Esophagus muscularis mucosa (tissue), 4 donors: Measurements from ENCODE around the gene TOE1. TPM values are rescaled to one million over a fixed set of nuclear protein-coding genes. Genes with fewer than 3 reads are reported as not detected.

Source experiments
- DNase-seq: peaks from one replicate; pipeline ENCODE4 v3.0.0-alpha.2; 2017; ENCODE audit errors: extremely low spot score
- H3K27ac ChIP-seq, 4 donors: fragments of 200-600 bp; sonication (generic); replicated peaks in 1 of 4; 1 replicate in 3 of 4; 2 replicates in 1 of 4; pipeline ENCODE4 v1.5.1; 2016 to 2019; ENCODE audit warnings: mild to moderate bottlenecking in 1 of 4
- H3K27me3 ChIP-seq, 4 donors: fragments of 200-600 bp; sonication (generic); one replicate each; pipeline versions ENCODE4 v1.5.1 to v1.6.0; 2016 to 2019
- H3K36me3 ChIP-seq, 4 donors: fragments of 200-600 bp; sonication (generic); one replicate each; pipeline ENCODE4 v1.5.1; 2016 to 2019
- H3K4me1 ChIP-seq, 4 donors: fragments of 200-600 bp; sonication (generic); one replicate each; pipeline ENCODE4 v1.5.1; 2016 to 2019
- H3K4me3 ChIP-seq, 4 donors: fragments of 200-600 bp; sonication (generic); 1 replicate in 2 of 4; 2 replicates in 2 of 4; pipeline ENCODE4 v1.5.1; 2016 to 2019; ENCODE audit warnings: mild to moderate bottlenecking in 4 of 4, moderate library complexity in 1 of 4
- H3K9me3 ChIP-seq, 4 donors: fragments of 200-600 bp; sonication (generic); 1 replicate in 3 of 4; 2 replicates in 1 of 4; pipeline ENCODE4 v1.5.1; 2016 to 2019
- CTCF ChIP-seq, 3 experiments: fragments of 200-600 bp in 2 of 3; fragments of 450-650 bp in 1 of 3; sonication (generic) in 2 of 3; IDR thresholded peaks; one replicate each; pipeline ENCODE4 v1.5.1; 2017 to 2019; ENCODE audit warnings: antibody characterized with exemption in 3 of 3, mild to moderate bottlenecking in 2 of 3, moderate library complexity in 1 of 3
- EP300 ChIP-seq: sonication (generic); formaldehyde crosslinking; IDR thresholded peaks from one replicate; pipeline ENCODE4 v1.6.1; 2017; ENCODE audit warnings: antibody characterized with exemption
- POLR2A ChIP-seq: fragments of 450-650 bp; IDR thresholded peaks from one replicate; pipeline ENCODE4 v1.6.1; 2017; ENCODE audit warnings: antibody characterized with exemption, moderate library complexity, mild to moderate bottlenecking, low read depth
- POLR2AphosphoS5 ChIP-seq, 2 donors: sonication (generic); formaldehyde crosslinking; IDR thresholded peaks; one replicate each; pipeline ENCODE4 v1.6.1; 2017; ENCODE audit warnings: antibody characterized with exemption in 2 of 2
- WGBS: methylation state at CpG from one replicate; pipeline ENCODE4 v1.1.5; 2018; 5-methylcytosine and 5-hydroxymethylcytosine counted together
- intact Hi-C: fragments of 100-400 bp; cut with DNase I; formaldehyde crosslinking; loops from one replicate; pipeline ENCODE4 v1.15.1; 2023
- total RNA-seq, 4 donors: library from RNA; depleted of rRNA; stranded (reverse); fragments of >200 nt; gene quantifications; one replicate each; pipeline versions ENCODE4 v1.1.0 to v1.2.1, GENCODE V29; 2016

Gene TOE1
- total RNA-seq, 4 donors from 2014 or later: 5.0 to 11.8 (median 7.6) TPM

- WGBS: 9% methylated on average over 4 of the region's 4 CpGs
- no peaks in the 10 kb centered on the region for H3K9me3 ChIP-seq
- no peak overlapping the region for H3K4me3 ChIP-seq
- no peaks in the 10 kb centered on the region for H3K27me3 ChIP-seq
- H3K36me3 ChIP-seq: no peaks in the 10 kb centered on the region
- intact Hi-C loops: loop anchor here (2.0 to 10.0 kb wide), 5 partner anchors 37 to 585 kb away; partner anchors contain the start of gene ZSWIM5
- H3K4me1 ChIP-seq: peaks cover 11 to 22% (median 19%) of the 10 kb centered on the region in 4 donors
- DNase-seq: no peak
- H3K27ac ChIP-seq: no peak overlapping the region
- TF ChIP-seq EP300 (no peak), POLR2A (no peak), CTCF (IDR thresholded peaks at IDR 0.05) (peak; percentile 67 to 87 (median 78)), POLR2AphosphoS5 (IDR thresholded peaks at IDR 0.05) (peak in 1 of 2 donors; percentile 19)
These were observed 39.8 kb upstream of the TOE1 start for GRCh38 chr1:45299981-45300668.

- peaks cover 11 to 22% (median 19%) of the 10 kb centered on the region in 4 donors for H3K4me1 ChIP-seq
- H3K9me3 ChIP-seq: no peaks in the 10 kb centered on the region
- no peaks in the 10 kb centered on the region for H3K36me3 ChIP-seq
- DNase-seq: no peak
- H3K27me3 ChIP-seq: no peaks in the 10 kb centered on the region
- intact Hi-C loops: loop anchor here (2.0 to 10.0 kb wide), 5 partner anchors 37 to 586 kb away; partner anchors contain the start of gene ZSWIM5
- TF ChIP-seq EP300: no peak
- TF ChIP-seq POLR2A: no peak
- no peak overlapping the region for H3K4me3 ChIP-seq
- 64% methylated on average over 2 of the region's 2 CpGs for WGBS
- H3K27ac ChIP-seq: no peak overlapping the region
These were observed 39.3 kb upstream of the TOE1 start for GRCh38 chr1:45300669-45300997.

DNA sequence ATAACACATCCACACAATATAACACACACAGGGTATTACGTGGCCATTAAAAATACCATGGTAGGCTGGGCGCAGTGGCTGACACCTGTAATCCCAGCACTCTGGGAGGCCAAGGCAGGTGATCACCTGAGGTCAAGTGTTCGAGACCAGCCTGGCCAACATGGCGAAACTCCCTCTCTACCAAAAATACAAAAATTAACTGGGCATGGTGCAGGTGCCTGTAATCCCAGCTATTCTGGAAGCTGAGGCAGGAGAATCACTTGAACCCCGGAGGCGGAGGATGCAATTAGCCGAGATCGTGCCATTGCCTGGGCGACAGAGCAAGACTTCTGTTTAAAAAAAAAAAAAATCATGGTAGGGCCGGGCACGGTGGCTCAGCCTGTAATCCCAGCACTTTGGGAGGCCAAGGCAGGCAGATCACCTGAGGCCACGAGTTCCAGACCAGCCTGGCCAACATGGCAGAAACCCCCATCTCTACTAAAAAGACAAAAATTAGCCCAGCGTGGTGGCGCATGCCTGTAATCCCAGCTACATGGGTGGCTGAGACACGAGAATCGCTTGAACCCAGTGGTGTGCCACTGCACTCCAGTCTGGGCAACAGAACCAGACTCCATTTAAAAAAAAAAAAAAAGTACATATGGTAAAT is 37.3 kb upstream of the TOE1 start:
- TF ChIP-seq EP300: no peak
- TF ChIP-seq CTCF (IDR thresholded peaks at IDR 0.05): no peak
- no peak for TF ChIP-seq POLR2AphosphoS5 (IDR thresholded peaks at IDR 0.05)
- TF ChIP-seq POLR2A: no peak
- H3K27ac ChIP-seq: peak overlapping the region; percentile 82 to 92 (median 89)
- H3K4me3 ChIP-seq: peak overlapping the region; percentile 68 to 88 (median 78)
- 81% methylated on average over 16 of the region's 16 CpGs for whole genome bisulfite sequencing
- H3K36me3 ChIP-seq: no peaks in the 10 kb centered on the region
- H3K27me3 ChIP-seq: no peaks in the 10 kb centered on the region
- no peak for DNase-seq
- intact Hi-C loops: loop anchor here (5.0 to 10.0 kb wide), 4 partner anchors 35 to 588 kb away; partner anchors contain the start of gene ZSWIM5
- peaks cover 11 to 22% (median 19%) of the 10 kb centered on the region in 4 donors for H3K4me1 ChIP-seq
- H3K9me3 ChIP-seq: no peaks in the 10 kb centered on the region

DNA sequence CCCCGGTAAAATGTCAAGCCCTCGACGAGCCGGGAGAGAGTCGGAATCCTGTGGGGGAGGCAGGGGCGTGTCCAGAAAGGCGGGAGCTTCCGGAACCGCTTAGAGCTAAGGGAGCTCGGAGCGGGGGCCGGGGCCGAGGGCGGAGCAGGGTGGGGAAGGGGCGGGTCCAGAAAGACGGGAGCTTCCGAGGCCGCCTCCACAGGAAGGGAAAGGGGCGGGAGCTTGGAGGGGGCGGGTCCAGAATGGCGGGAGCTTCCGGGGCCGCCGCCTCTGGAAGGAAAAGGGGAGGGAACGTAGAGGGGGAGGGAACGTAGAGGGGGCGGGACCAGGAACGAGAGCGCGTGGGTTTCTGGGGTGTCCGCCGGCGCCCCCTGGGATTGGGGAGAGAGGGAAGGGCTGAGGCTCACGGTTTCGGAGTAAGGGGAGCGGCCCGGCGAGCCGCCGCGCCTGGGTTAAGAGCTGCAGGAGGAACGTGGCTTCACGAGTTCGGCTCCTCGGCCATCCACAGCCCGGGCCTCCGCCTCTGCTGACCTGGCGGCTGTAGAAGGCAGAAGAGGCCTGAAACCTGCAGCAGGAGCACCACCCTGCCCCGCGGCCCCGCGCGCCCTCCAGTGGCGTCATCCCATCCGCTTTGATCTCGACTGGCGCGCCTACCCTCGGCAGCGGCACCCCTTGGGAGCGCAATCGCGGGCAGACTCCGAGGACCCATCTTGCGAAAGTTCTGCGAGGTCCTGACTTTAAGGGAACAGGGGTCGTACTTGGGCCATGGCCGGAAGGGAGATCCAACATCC is 36.3 kb upstream of the TOE1 start:
- intact Hi-C loops: loop anchor here (5.0 to 10.0 kb wide), 4 partner anchors 34 to 589 kb away; partner anchors contain the start of gene ZSWIM5
- WGBS: under 1% methylated on average over 53 of the region's 68 CpGs

More for the DNA sequence above, 36.3 kb upstream of the TOE1 start:
- Histone ChIP-seq H3K4me3 (peak overlapping the region; percentile 68 to 88 (median 78)), H3K9me3 (no peaks in the 10 kb centered on the region), H3K27me3 (no peaks in the 10 kb centered on the region), H3K4me1 (peaks cover 11 to 22% (median 19%) of the 10 kb centered on the region in 4 donors), H3K27ac (peak overlapping the region; percentile 82 to 92 (median 89)), H3K36me3 (no peaks in the 10 kb centered on the region)
- TF ChIP-seq POLR2AphosphoS5 (IDR thresholded peaks at IDR 0.05): peak; percentile 46 to 78
- TF ChIP-seq POLR2A: no peak
- peak; percentile 67 to 79 (median 74) for TF ChIP-seq CTCF (IDR thresholded peaks at IDR 0.05)
- TF ChIP-seq EP300: no peak
- DNase-seq: peak; percentile 99
